Measurements from ENCODE around the gene LCNL1. TPM values are rescaled to one million over a fixed set of nuclear protein-coding genes. Genes with fewer than 3 reads are reported as not detected.

LCNL1 gene
- polyA plus RNA-seq, 1 donor, result 0.09 TPM

- peaks cover 5% of the 10 kb centered on the region for H3K9me3 ChIP-seq (ENCODE audit: control insufficient read depth, low read depth, low read length)
- no peak overlapping the region for H3K4me3 ChIP-seq (ENCODE audit: low read length)
- peaks cover 10% of the 10 kb centered on the region for H3K27me3 ChIP-seq (ENCODE audit: control insufficient read depth, insufficient read depth, low read length)
- no peaks in the 10 kb centered on the region for H3K36me3 ChIP-seq (ENCODE audit: control insufficient read depth, insufficient read depth, low read length)
- no peak for DNase-seq
- no CpG with 5 or more reads among the region's 15 CpGs for WGBS (ENCODE audit: insufficient coverage, low lambda C conversion rate)
- peaks cover 8% of the 10 kb centered on the region for H3K4me1 ChIP-seq (ENCODE audit: control insufficient read depth, insufficient read depth, low read length)
- no peak overlapping the region for H3K27ac ChIP-seq (ENCODE audit: low read length)
Observed at GRCh38 chr9:136960938-136961275, 21.9 kb upstream of the LCNL1 start.

- Histone ChIP-seq H3K36me3 (ENCODE audit: control insufficient read depth, insufficient read depth, low read length) (no peaks in the 10 kb centered on the region), H3K27me3 (ENCODE audit: control insufficient read depth, insufficient read depth, low read length) (peaks cover 16% of the 10 kb centered on the region), H3K4me3 (ENCODE audit: low read length) (no peak overlapping the region), H3K27ac (ENCODE audit: low read length) (no peak overlapping the region), H3K9me3 (ENCODE audit: control insufficient read depth, low read depth, low read length) (peaks cover 4% of the 10 kb centered on the region), H3K4me1 (ENCODE audit: control insufficient read depth, insufficient read depth, low read length) (peaks cover 12% of the 10 kb centered on the region)
- DNase-seq, result no peak
- no CpG with 5 or more reads among the region's 23 CpGs for WGBS (ENCODE audit: insufficient coverage, low lambda C conversion rate)
Observed at GRCh38 chr9:136961279-136962065, 21.3 kb upstream of the LCNL1 start.

GRCh38 chr9:136962163-136962562 lies 20.6 kb upstream of the LCNL1 start:
- Histone ChIP-seq H3K4me1 (ENCODE audit: control insufficient read depth, insufficient read depth, low read length) (peaks cover 12% of the 10 kb centered on the region), H3K27ac (ENCODE audit: low read length) (no peak overlapping the region), H3K9me3 (ENCODE audit: control insufficient read depth, low read depth, low read length) (no peaks in the 10 kb centered on the region), H3K4me3 (ENCODE audit: low read length) (no peak overlapping the region), H3K36me3 (ENCODE audit: control insufficient read depth, insufficient read depth, low read length) (no peaks in the 10 kb centered on the region), H3K27me3 (ENCODE audit: control insufficient read depth, insufficient read depth, low read length) (peaks cover 17% of the 10 kb centered on the region)
- no CpG with 5 or more reads among the region's 9 CpGs for WGBS (ENCODE audit: insufficient coverage, low lambda C conversion rate)
- no peak for DNase-seq

DNA sequence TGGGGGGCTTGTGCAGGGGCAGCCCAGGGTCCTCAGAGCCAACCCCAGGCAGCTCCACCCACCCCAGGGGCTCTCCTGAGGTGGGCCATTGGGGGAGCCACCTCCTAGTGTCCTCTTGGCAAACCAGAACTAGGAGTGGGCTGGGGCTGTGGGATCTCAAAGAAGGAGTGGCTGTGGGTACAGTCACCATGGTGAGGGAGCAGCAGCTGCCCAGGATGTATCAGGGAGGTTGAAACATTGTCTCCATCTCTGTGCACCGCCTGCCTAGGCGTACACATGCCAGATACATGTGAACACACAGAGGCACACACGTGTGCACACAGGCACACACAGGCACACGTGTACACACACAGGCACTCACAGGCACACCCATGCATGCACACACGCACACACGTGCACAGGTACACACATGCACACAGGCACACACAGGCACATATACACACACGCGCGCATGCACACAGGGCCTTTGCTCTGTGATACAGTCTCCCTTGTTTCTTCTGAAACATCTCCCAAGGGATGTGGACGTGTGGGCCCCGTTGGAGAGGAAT lies 20.0 kb upstream of the LCNL1 start:
- WGBS (ENCODE audit: insufficient coverage, low lambda C conversion rate), result no CpG with 5 or more reads among the region's 11 CpGs
- Histone ChIP-seq H3K27ac (ENCODE audit: low read length) (no peak overlapping the region), H3K4me1 (ENCODE audit: control insufficient read depth, insufficient read depth, low read length) (peaks cover 12% of the 10 kb centered on the region)

GRCh38 chr9:136963341-136963740 lies 19.5 kb upstream of the LCNL1 start:
- H3K27me3 ChIP-seq (ENCODE audit: control insufficient read depth, insufficient read depth, low read length), result peaks cover 17% of the 10 kb centered on the region
- H3K4me1 ChIP-seq (ENCODE audit: control insufficient read depth, insufficient read depth, low read length), result peaks cover 12% of the 10 kb centered on the region
- H3K4me3 ChIP-seq (ENCODE audit: low read length), result no peak overlapping the region
- no peak for DNase-seq
- H3K27ac ChIP-seq (ENCODE audit: low read length), result no peak overlapping the region
- WGBS (ENCODE audit: insufficient coverage, low lambda C conversion rate), result no CpG with 5 or more reads among the region's 15 CpGs
- no peaks in the 10 kb centered on the region for H3K9me3 ChIP-seq (ENCODE audit: control insufficient read depth, low read depth, low read length)
- no peaks in the 10 kb centered on the region for H3K36me3 ChIP-seq (ENCODE audit: control insufficient read depth, insufficient read depth, low read length)

More for the DNA sequence above, 20.0 kb upstream of the LCNL1 start:
- no peaks in the 10 kb centered on the region for H3K9me3 ChIP-seq (ENCODE audit: control insufficient read depth, low read depth, low read length)
- DNase-seq, result no peak
- H3K27me3 ChIP-seq (ENCODE audit: control insufficient read depth, insufficient read depth, low read length), result peaks cover 17% of the 10 kb centered on the region
- H3K4me3 ChIP-seq (ENCODE audit: low read length), result no peak overlapping the region
- H3K36me3 ChIP-seq (ENCODE audit: control insufficient read depth, insufficient read depth, low read length), result no peaks in the 10 kb centered on the region

- H3K36me3 ChIP-seq (ENCODE audit: control insufficient read depth, insufficient read depth, low read length), result no peaks in the 10 kb centered on the region
- DNase-seq, result no peak
- H3K27me3 ChIP-seq (ENCODE audit: control insufficient read depth, insufficient read depth, low read length), result peaks cover 17% of the 10 kb centered on the region
- WGBS (ENCODE audit: insufficient coverage, low lambda C conversion rate), result no CpG with 5 or more reads among the region's 12 CpGs
- no peaks in the 10 kb centered on the region for H3K9me3 ChIP-seq (ENCODE audit: control insufficient read depth, low read depth, low read length)
- H3K4me3 ChIP-seq (ENCODE audit: low read length), result no peak overlapping the region
- no peak overlapping the region for H3K27ac ChIP-seq (ENCODE audit: low read length)
- peaks cover 12% of the 10 kb centered on the region for H3K4me1 ChIP-seq (ENCODE audit: control insufficient read depth, insufficient read depth, low read length)
Observed at GRCh38 chr9:136963751-136964150, 19.0 kb upstream of the LCNL1 start.

DNA sequence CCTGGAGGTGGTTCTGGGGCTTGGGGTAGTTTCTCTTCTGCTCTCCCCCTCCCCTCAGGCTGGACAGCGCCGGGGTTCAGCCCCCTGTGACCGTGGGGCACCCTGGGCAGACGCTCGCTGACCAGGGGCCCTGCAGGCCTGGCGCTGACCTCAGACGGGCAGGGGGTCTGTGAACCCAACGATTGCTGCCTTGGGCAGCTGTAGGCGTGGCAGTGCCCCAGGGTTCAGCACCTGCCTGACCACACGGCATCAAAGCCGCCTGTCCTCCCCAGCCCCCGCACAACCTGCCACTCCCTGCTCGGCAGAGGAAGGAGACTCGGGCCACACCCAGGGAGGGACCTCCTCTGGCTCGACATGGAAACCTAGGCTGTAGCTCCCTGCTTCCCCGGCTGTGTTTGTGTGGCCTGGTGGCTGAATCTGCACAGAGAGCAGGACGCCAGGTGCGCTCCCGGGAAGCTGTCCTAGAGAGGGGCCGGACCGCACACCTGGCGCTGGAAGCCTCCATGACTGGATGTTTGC lies 18.6 kb upstream of the LCNL1 start:
- H3K27ac ChIP-seq (ENCODE audit: low read length), result no peak overlapping the region
- no CpG with 5 or more reads among the region's 22 CpGs for WGBS (ENCODE audit: insufficient coverage, low lambda C conversion rate)
- H3K9me3 ChIP-seq (ENCODE audit: control insufficient read depth, low read depth, low read length), result no peaks in the 10 kb centered on the region
- peaks cover 12% of the 10 kb centered on the region for H3K4me1 ChIP-seq (ENCODE audit: control insufficient read depth, insufficient read depth, low read length)
- H3K4me3 ChIP-seq (ENCODE audit: low read length), result no peak overlapping the region
- peak in 1 of 2 donors; percentile 54 for DNase-seq
- no peaks in the 10 kb centered on the region for H3K36me3 ChIP-seq (ENCODE audit: control insufficient read depth, insufficient read depth, low read length)
- peaks cover 17% of the 10 kb centered on the region for H3K27me3 ChIP-seq (ENCODE audit: control insufficient read depth, insufficient read depth, low read length)

DNA sequence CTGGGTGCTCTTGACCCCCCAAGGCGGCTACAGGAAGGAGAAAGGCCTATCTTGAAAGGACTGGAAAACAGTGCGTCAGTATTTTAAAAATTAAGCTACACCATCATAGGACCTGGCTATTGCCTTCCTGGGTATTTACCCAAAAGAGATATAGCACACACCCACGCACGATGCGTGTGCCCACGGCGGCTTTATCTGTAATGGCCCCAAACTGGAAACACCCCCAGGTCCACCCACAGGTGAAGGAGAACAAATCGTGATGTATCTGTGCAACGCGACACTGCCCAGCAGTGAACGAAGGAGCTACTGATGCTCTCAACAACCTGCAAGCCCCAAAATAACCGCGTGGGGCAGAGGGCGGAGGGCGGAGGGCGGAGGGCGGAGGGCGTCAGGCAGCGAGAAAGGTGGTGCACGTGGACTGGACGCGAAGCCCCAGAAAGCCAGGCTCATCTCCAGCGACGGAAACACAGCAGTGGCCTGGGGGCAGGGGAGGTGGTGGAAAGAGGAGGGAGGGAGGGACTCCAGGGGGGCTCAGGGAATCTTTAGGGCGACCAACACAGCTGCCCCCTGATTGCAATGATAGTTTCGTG lies 17.9 kb upstream of the LCNL1 start:
- Histone ChIP-seq H3K4me3 (ENCODE audit: low read length) (no peak overlapping the region), H3K36me3 (ENCODE audit: control insufficient read depth, insufficient read depth, low read length) (no peaks in the 10 kb centered on the region), H3K27ac (ENCODE audit: low read length) (no peak overlapping the region), H3K4me1 (ENCODE audit: control insufficient read depth, insufficient read depth, low read length) (peaks cover 12% of the 10 kb centered on the region), H3K9me3 (ENCODE audit: control insufficient read depth, low read depth, low read length) (no peaks in the 10 kb centered on the region), H3K27me3 (ENCODE audit: control insufficient read depth, insufficient read depth, low read length) (peaks cover 17% of the 10 kb centered on the region)
- no peak for DNase-seq
- WGBS (ENCODE audit: insufficient coverage, low lambda C conversion rate), result no CpG with 5 or more reads among the region's 26 CpGs

DNA sequence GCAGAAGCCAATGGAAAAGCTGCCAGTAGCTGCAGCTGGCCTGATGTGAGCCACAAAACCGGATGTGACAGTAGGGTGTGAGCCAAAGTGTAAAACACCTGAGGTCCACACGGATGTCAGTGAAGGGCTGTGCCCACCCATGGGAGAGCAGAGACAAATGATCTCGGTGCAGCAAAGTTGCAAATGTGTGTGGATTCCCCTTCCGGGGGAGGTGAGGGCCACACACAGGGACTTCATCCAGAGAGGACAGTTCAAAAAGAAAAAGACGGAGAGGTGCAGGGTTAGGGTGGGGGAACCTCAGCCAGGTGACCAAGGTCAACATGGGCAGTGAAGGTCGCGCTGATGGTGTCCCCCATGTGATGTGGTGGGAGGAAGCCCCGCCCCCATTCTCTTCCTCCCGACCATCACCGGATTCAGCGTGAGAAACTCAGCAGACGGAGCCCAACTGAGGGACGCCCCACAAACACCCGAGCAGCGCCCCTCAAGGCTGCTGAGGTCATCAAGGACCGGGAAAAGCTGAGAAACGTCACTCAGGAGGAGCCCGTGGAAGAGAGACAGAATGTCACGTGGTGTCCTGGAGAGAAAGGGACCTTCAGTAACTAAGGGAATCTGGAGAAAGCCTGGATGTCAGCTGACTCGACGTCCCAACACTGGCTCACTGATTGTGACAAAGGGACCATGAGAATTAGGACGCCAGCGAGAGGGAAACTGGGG lies 16.9 kb upstream of the LCNL1 start:
- no peaks in the 10 kb centered on the region for H3K36me3 ChIP-seq (ENCODE audit: control insufficient read depth, insufficient read depth, low read length)
- peaks cover 17% of the 10 kb centered on the region for H3K27me3 ChIP-seq (ENCODE audit: control insufficient read depth, insufficient read depth, low read length)
- DNase-seq, result peak in 1 of 2 donors; percentile 37
- no peak overlapping the region for H3K27ac ChIP-seq (ENCODE audit: low read length)
- H3K9me3 ChIP-seq (ENCODE audit: control insufficient read depth, low read depth, low read length), result no peaks in the 10 kb centered on the region
- WGBS (ENCODE audit: insufficient coverage, low lambda C conversion rate), result no CpG with 5 or more reads among the region's 23 CpGs
- no peak overlapping the region for H3K4me3 ChIP-seq (ENCODE audit: low read length)
- peaks cover 12% of the 10 kb centered on the region for H3K4me1 ChIP-seq (ENCODE audit: control insufficient read depth, insufficient read depth, low read length)
